Right renal pelvis (tissue), 4 donors: ENCODE results near the gene IGFLR1. TPM values are rescaled to one million over a fixed set of nuclear protein-coding genes. Genes with fewer than 3 reads are reported as not detected.

Source experiments
- DNase-seq, 4 donors: peaks; one replicate each; pipeline ENCODE4 v3.0.0-alpha.2; 2013; ENCODE audit warnings: low read depth in 4 of 4, low spot score in 3 of 4, missing footprints in 1 of 4
- polyA plus RNA-seq, 4 donors: library from polyadenylated mRNA; unstranded; fragments of 120-200 nt; gene quantifications; one replicate each; pipeline ENCODE4 v1.2.1, GENCODE V29; 2013; ENCODE audit not compliant: insufficient read length in 4 of 4

The IGFLR1 gene
- polyA plus RNA-seq, 4 donors = 2.1 to 4.0 (median 2.9) TPM

GRCh38 chr19:35740423-35741202 is 1.6 kb downstream of the IGFLR1 start:
- peak; percentile 85 to 96 (median 94) for DNase-seq

- DNase-seq = no peak
Measured at GRCh38 chr19:35740108-35740422, 2.2 kb downstream of the IGFLR1 start.

- no peak for DNase-seq
Measured at GRCh38 chr19:35739275-35740107, 2.8 kb downstream of the IGFLR1 start.

- DNase-seq = no peak
Measured at GRCh38 chr19:35738887-35739229, 3.4 kb downstream of the IGFLR1 start.

- no peak for DNase-seq
Measured at GRCh38 chr19:35738021-35738886, 4.0 kb downstream of the IGFLR1 start.

- no peak for DNase-seq
Measured at GRCh38 chr19:35736913-35737886, 5.1 kb downstream of the IGFLR1 start.

GRCh38 chr19:35734889-35735288 is 7.4 kb downstream of the IGFLR1 start:
- no peak for DNase-seq

GRCh38 chr19:35734273-35734672 is 8.0 kb downstream of the IGFLR1 start:
- DNase-seq = no peak

GRCh38 chr19:35733180-35734125 is 8.8 kb downstream of the IGFLR1 start:
- no peak for DNase-seq

GRCh38 chr19:35732540-35733179 is 9.6 kb downstream of the IGFLR1 start:
- no peak for DNase-seq

- DNase-seq = no peak
Measured at GRCh38 chr19:35731779-35732405, 10.4 kb downstream of the IGFLR1 start.

GRCh38 chr19:35731353-35731752 is 10.9 kb downstream of the IGFLR1 start:
- DNase-seq = no peak

- no peak for DNase-seq
Measured at GRCh38 chr19:35730326-35730725, 11.9 kb downstream of the IGFLR1 start.

- DNase-seq = no peak
Measured at GRCh38 chr19:35729763-35730162, 12.5 kb downstream of the IGFLR1 start.

GRCh38 chr19:35729021-35729420 is 13.2 kb downstream of the IGFLR1 start:
- DNase-seq = no peak

- DNase-seq = no peak
Measured at GRCh38 chr19:35727956-35728706, 14.1 kb downstream of the IGFLR1 start.
